ENCODE measurements around the gene YAF2.

YAF2 gene

DNA sequence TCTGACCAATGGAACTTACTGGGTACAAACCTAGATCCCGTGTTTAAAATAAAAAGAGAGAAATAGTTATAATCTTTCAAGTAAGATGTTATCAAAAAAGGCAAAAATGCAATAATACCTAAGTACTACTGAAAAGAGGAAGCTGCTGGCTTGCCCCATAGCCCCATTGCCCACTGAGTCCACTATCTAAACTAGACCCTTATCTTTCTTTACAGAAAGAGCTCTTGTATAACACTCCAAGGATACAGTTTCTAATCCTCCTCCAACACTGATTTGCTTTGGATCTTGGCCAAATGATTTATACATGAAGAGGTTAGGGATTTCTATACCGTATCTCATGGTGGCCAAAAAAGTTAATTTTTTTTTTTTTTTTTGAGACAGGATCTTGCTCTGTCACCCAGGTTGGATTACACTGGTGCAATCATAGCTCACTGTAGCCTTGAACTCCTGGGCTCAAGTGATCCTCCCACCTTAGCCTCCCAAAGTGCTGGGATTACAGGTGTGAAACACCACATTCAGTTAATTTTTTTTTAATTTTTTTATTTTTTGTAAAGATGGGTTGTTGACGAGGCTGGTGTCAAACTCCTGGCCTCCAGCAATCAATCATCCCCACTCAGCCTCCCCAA, 96.0 kb downstream of the YAF2 start:
- DNase-seq: no peak

DNA sequence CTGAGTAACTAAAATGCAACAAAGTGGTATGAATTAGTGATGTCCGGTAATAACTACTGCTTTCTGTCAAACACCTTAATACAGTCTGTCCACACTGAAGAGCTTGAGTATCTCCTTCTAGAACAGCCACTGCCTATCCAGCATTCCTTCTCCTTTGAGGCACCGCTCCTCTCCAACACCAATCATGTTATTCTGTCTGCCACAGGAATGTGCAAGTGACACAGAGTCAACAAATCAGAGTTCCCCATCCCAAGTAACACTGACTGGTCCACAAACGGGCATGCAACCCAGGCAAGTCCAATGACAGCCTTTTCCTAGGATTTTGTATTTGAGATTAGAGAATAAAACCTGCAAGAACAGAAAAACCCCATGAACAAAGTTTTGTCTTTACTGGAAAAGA, 97.1 kb downstream of the YAF2 start:
- DNase-seq: no peak

DNA sequence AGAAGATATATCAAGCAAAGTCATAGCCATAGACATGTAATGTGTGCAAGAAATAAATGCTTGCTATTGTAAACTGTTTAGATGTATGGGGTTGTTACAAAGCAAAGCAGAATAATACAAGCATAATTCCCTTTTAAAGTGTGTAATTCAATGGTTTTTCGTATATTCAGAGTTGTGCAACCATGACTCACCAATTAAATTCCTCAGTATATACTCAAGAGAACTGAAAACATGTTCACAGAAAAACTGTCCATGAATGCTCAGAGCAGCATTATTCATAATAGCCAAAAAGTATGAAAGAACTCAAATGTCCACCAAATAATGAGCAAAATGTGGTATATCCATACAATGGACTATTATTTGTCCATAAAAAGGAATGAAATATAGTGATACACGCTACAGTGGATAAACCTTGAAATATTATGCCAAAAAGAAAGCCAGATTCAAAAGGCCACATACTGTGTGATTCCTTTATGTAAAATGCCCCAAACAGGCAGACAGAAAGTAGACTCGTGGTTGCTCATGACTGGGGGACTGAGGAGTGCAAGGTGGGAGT, 102.7 kb downstream of the YAF2 start:
- no peak for DNase-seq

DNA sequence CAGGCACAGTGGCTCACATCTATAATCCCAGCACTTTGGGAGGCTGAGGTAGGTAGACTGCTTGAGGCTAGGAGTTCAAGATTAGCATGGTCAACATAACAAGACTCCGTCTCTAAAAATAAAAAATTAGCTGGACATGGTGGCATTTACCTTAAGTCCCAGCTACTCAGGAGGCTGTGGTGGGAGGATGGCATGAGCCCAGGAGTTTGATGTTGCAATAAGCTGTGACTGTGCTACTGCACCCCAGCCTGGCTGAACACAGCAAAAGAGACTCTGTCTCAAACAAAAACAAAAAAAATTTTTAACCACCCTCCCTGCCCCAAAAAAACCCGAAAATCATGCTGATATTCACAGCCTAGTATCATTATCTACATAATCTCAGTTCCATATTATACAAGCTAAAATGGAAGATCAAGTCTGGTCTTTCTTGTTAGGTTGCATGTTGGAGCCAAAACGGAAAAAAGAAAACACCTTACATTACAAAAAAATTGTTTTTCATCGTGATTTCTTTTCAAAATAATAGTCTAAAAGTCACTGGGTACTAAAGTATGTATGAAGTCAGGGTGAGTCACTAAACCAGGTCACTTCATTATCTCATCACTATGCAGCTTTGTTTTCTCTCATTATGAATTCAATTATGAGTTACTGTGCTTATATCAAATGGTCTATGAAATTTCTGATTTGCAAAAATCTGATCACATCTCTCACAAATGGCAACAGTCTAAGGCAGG, 107.2 kb downstream of the YAF2 start:
- no peak for DNase-seq

DNA sequence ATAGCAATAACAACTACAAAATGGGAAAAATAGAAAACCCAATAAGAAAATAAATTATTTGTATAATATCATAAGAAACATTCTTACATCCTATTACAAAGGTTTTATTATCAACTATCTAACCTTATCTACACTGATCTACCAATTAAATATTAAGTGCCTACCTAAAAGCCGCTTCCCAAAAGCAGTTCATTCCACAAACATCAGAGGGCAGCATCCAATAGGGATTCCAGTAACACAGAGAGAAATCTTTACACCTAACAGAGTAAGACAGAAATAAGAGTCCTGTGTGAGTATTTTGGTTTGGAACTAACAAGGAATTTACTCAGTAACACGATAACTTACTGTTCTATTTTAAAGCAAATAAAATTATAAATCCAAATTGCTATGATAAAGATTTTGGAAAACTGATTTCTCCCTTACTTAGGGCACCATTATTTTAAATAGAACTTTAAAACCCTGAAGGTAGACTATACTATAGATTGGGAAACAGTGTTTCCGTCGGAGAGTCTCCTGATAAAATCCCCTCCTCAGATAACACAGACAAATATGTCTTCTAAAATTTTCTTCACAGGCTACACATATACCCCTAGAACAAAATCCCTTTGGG, 108.3 kb downstream of the YAF2 start:
- DNase-seq: no peak

DNA sequence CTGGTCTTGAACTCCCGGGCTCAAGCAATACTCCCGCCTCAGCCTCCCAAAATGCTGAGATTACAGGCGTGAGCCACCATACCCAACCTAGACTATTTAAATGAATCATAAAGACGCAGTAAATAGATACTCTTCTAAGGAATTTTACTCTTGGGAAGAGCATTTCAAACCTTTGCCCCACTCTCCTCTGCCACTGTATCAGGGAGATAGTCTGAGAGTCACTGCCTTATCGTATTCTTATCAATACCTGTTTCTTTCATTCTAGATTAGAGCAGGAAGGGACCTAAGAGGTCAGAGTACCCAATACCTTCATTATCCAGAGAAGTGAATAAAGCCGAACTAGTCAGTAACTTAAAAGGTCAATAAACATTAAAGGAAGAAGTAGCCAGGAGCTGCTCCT, 109.2 kb downstream of the YAF2 start:
- DNase-seq: no peak

DNA sequence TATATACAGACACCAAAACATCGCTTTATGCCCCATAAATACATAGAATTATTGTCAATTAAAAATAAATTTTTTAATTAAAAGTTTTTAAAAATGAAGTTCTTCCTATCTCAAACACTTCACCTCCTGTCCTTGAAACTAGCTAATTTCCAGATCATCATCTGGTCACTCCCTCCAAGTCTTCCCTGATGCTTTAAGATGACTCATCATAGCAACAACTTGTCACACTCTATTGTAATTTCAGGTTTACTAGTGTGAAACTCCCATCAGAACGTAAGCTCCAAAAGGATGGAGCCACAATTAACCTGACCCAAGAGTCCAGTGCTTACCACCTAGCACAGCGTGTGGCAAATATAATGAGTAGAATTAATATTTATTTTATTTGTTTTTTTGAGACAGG, 109.7 kb downstream of the YAF2 start:
- DNase-seq: no peak

DNA sequence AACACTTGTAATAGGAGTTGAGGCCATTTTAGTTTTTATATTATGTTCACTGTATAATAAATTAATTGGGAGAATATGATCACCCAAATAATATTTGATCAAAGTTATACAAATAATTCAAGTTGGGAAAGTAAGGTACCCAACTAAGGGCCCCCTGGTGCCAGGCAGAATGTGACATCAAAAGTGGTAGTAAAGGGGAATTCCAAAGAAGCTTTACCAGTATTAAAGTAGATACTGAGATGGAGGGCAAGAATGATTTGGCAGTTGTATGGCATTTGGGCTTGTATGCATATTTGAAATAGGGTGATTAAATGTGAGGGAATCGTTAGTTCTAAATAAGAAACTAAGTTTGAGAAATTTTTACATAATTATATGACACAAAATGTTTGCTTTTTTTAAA, 111.1 kb downstream of the YAF2 start:
- DNase-seq: no peak

DNA sequence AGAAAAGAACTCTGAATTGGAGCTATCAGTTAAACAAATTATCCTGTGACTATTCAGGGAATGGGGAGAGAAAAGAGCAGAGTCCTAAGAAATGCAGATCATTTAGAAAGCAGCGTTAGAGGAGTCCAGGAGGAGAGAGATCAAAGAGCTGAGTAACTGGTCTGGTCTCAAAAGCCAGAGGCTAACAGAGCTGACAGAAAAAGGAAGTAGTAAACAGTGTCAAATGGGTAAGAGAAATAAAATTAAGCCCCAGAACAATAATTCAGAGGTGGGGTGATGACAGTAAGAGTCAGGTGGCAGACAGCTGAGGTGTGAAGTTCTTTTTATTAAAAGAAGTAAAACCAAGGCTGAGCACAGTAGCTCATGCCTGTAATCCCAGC, 112.7 kb downstream of the YAF2 start:
- no peak for DNase-seq

DNA sequence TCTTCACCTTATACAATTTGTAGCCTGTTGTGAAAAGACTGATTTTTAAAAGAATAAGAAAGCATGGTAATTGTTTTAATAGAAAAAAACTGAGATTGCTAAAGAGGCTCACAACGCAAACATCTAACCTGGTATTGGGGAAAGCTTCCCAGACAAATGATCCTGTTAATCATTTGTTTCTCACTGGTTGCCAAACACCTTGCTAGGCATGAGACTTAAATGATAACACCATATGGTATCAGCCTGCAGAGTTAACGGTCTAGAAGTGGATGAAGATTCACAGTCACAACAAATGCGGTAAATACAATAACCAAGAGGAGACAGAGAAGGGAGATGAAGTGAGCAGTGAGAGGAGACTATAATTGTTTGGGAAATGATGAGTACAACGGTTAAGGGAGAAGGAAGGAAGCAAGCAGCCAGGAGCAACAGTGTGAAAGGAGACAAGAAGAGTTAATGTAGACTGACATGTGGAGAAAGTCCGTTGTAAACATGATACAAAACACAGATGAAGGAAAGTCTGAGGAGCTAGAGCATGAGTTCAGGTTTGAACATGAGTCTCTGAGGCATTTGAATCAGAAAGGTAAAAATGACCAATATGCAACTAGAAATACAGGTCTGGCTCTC, 113.2 kb downstream of the YAF2 start:
- no peak for DNase-seq

DNA sequence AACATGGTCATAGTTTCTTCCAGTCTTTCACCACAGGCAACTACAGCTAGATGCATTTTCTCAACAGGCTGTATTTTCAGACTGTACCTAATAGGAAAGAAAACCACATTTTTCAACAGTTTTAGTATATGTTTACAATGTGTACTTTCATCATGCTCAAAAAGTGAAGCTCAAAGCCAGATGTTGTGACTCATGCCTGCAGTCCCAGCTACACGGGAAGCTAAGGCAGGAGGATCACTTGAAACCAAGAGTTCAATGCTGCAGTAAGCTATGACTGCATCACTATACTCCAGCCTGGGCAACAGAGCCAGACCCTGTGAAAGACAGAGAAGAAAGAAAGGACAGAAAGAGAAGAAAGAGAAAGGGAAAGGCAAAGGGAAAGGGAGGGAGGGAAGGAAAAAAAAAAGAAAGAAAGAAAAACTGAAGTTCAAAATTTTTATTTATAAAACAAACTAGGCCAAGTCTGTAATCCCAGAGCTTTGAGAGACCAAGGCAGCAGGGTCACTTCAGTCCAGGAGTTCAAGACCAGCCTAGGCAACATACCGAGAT, 118.9 kb downstream of the YAF2 start:
- DNase-seq: no peak

DNA sequence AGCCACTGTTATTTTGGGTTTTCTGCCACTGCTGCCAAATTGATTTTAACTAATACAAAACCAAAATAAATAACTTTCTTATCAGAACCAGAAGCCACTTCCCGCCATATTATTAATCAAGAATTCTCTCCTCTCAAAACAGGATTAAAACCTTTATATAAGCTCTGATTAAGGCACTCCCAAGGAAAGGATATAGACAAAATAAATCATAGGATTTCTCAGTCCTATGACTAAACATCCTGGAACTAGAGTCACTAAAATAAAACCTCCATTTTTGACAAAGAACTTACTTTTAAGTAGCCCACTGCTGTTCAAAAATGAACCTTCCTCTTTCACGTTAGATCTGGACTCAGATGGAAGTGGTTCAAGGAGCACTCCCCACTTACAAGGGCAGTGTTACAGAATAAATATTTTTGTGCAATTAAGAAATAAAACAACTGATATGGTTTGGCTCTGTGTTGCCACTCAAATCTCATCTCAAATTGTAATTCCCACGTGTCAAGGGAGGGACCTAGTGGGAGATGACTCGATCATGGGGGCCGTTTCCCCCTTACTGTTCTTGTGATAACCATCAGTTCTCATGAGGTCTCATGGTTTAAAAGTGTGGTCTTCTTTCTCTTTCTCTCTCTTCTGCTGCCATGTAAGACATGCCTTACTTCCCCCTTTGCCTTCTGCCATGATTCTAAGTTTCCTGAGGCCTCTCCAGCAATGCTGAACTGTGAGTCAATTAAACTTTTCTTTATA, 119.7 kb downstream of the YAF2 start:
- DNase-seq: no peak

DNA sequence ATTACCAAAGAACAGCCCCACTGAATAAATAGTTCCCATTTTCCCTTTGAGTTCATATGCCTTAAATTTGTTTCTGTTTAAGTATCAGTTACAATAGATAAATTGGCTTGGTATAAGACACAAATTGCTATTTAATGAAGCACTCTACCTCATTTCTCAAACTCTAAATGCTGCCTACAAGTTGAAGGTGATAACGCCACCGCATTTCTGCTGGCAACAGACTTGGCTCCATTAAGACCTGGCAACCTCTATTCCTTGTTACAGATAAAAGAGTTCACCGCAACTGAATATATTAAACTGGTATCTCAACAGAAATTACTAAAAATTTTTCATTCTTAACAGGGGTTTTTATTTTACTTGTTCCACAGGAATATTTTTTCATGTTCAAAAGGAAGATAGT, 129.0 kb downstream of the YAF2 start:
- DNase-seq: no peak

Measured in stimulated activated CD8-positive, alpha-beta memory T cell treated with anti-CD3 and anti-CD28 coated beads, Interleukin-4, amount 100 ng/mL, for 48 hours (primary cell).